HEK293 (cell line): ENCODE results near the gene ASPHD1.

Experiments used
- CTCF ChIA-PET: fragments of 350-600 bp; formaldehyde crosslinking; extraction: SDS; loops from one replicate; lab custom pipeline; 2021; ENCODE audit warnings: antibody characterized with exemption; lab: Yijun Ruan, JAX
- POLR2A ChIA-PET: fragments of 300-600 bp; formaldehyde crosslinking; extraction: SDS; loops from one replicate; lab custom pipeline; 2020; ENCODE audit warnings: antibody characterized with exemption, inconsistent platforms; lab: Yijun Ruan, JAX
- H3K27ac ChIP-seq: fragments of 200-500 bp; sonication (Bioruptor generic); 2 replicates; pipeline ENCODE4 v1.5.1; 2014; ENCODE audit warnings: low read depth, low read length, control low read depth, inconsistent platforms; ENCODE audit errors: extremely low read depth
- H3K36me3 ChIP-seq, 2 experiments: fragments of 200-500 bp in 1 of 2; sonication (Bioruptor generic) in 1 of 2; 1 replicate in 1 of 2; 2 replicates in 1 of 2; pipeline ENCODE4 v1.5.1; 2014 to 2017; ENCODE audit warnings: inconsistent platforms in 2 of 2, low read length in 2 of 2; ENCODE audit not compliant: control insufficient read depth in 2 of 2, insufficient read depth in 1 of 2
- H3K4me1 ChIP-seq: fragments of 200-500 bp; sonication (Bioruptor generic); 2 replicates; pipeline ENCODE4 v1.5.1; 2014; ENCODE audit warnings: mild to moderate bottlenecking, low read length, inconsistent platforms; ENCODE audit not compliant: control insufficient read depth, insufficient read depth
- H3K4me3 ChIP-seq: 2 replicates; pipeline ENCODE4 v1.5.1; 2011; ENCODE audit warnings: low read depth, mild to moderate bottlenecking, control low read depth, low read length, moderate library complexity
- H3K9me3 ChIP-seq: fragments of 200-500 bp; sonication (Bioruptor generic); 2 replicates; pipeline ENCODE4 v1.5.1; 2014; ENCODE audit warnings: low read depth, low read length, inconsistent platforms; ENCODE audit not compliant: control insufficient read depth, insufficient read depth
- GLIS1 ChIP-seq: fragments of 450-650 bp; formaldehyde crosslinking; IDR thresholded peaks from 2 replicates; pipeline ENCODE4 v1.5.1; 2016; ENCODE audit warnings: missing biosample characterization, missing genetic modification characterization
- GLIS2 ChIP-seq: fragments of 450-650 bp; formaldehyde crosslinking; IDR thresholded peaks from 2 replicates; pipeline ENCODE4 v1.5.1; 2016; ENCODE audit warnings: missing biosample characterization, missing genetic modification characterization
- HOXA7 ChIP-seq: sonication (generic); formaldehyde crosslinking; IDR thresholded peaks from 2 replicates; pipeline ENCODE4 v1.8.1; 2022; ENCODE audit warnings: missing genetic modification reagents, borderline replicate concordance
- IKZF3 ChIP-seq: fragments of 450-650 bp; IDR thresholded peaks from 2 replicates; pipeline ENCODE4 v1.5.0; 2018; ENCODE audit warnings: missing biosample characterization, mild to moderate bottlenecking, missing genetic modification characterization, moderate library complexity
- KLF10 ChIP-seq: fragments of 450-650 bp; IDR thresholded peaks from 2 replicates; pipeline ENCODE4 v1.5.1; 2018; ENCODE audit warnings: missing biosample characterization, mild to moderate bottlenecking, missing genetic modification characterization
- KLF16 ChIP-seq: fragments of 450-650 bp; formaldehyde crosslinking; IDR thresholded peaks from 2 replicates; pipeline ENCODE4 v1.5.1; 2017; ENCODE audit warnings: missing biosample characterization, missing genetic modification characterization
- KLF9 ChIP-seq: fragments of 450-650 bp; formaldehyde crosslinking; IDR thresholded peaks from 2 replicates; pipeline ENCODE4 v1.5.1; 2016; ENCODE audit warnings: missing biosample characterization, missing genetic modification characterization, low read depth
- OVOL3 ChIP-seq: fragments of 450-650 bp; formaldehyde crosslinking; IDR thresholded peaks from 2 replicates; pipeline ENCODE4 v1.5.1; 2016; ENCODE audit warnings: missing biosample characterization, missing genetic modification characterization
- PRDM10 ChIP-seq: fragments of 450-650 bp; formaldehyde crosslinking; IDR thresholded peaks from 2 replicates; pipeline ENCODE4 v1.5.1; 2016; ENCODE audit warnings: missing biosample characterization, missing genetic modification characterization
- PRDM4 ChIP-seq: fragments of 450-650 bp; formaldehyde crosslinking; IDR thresholded peaks from 2 replicates; pipeline ENCODE4 v1.5.1; 2017; ENCODE audit warnings: missing biosample characterization, missing genetic modification characterization
- SP7 ChIP-seq: fragments of 450-650 bp; formaldehyde crosslinking; IDR thresholded peaks from 2 replicates; pipeline ENCODE4 v1.5.1; 2016; ENCODE audit warnings: missing biosample characterization, missing genetic modification characterization
- YY2 ChIP-seq: fragments of 450-650 bp; formaldehyde crosslinking; IDR thresholded peaks from 2 replicates; pipeline ENCODE4 v1.5.1; 2016; ENCODE audit warnings: missing biosample characterization, missing genetic modification characterization
- ZBTB17 ChIP-seq: fragments of 450-650 bp; formaldehyde crosslinking; IDR thresholded peaks from 2 replicates; pipeline ENCODE4 v1.5.1; 2016; ENCODE audit warnings: missing biosample characterization, missing genetic modification characterization
- ZBTB48 ChIP-seq: fragments of 450-650 bp; formaldehyde crosslinking; IDR thresholded peaks from 2 replicates; pipeline ENCODE4 v1.5.1; 2016; ENCODE audit warnings: missing biosample characterization, missing genetic modification characterization
- ZBTB6 ChIP-seq: fragments of 450-650 bp; formaldehyde crosslinking; IDR thresholded peaks from 2 replicates; pipeline ENCODE4 v1.5.1; 2017; ENCODE audit warnings: missing biosample characterization, missing genetic modification characterization
- ZNF146 ChIP-seq: fragments of 450-650 bp; formaldehyde crosslinking; IDR thresholded peaks from 2 replicates; pipeline ENCODE4 v1.5.1; 2016; ENCODE audit warnings: missing biosample characterization, missing genetic modification characterization
- ZNF311 ChIP-seq: fragments of 450-650 bp; formaldehyde crosslinking; IDR thresholded peaks from 2 replicates; pipeline ENCODE4 v1.5.1; 2017; ENCODE audit warnings: missing biosample characterization, missing genetic modification characterization, borderline replicate concordance
- ZNF394 ChIP-seq: fragments of 450-650 bp; formaldehyde crosslinking; IDR thresholded peaks from 2 replicates; pipeline ENCODE4 v1.5.1; 2016; ENCODE audit warnings: missing biosample characterization, missing genetic modification characterization, mild to moderate bottlenecking, moderate library complexity, borderline replicate concordance
- ZNF398 ChIP-seq: fragments of 450-650 bp; formaldehyde crosslinking; IDR thresholded peaks from 2 replicates; pipeline ENCODE4 v1.5.1; 2017; ENCODE audit warnings: missing biosample characterization, missing genetic modification characterization
- ZNF449 ChIP-seq: fragments of 450-650 bp; formaldehyde crosslinking; IDR thresholded peaks from 2 replicates; pipeline ENCODE4 v1.5.1; 2017; ENCODE audit warnings: missing biosample characterization, mild to moderate bottlenecking, missing genetic modification characterization, moderate library complexity
- ZNF658 ChIP-seq: fragments of 450-650 bp; formaldehyde crosslinking; IDR thresholded peaks from 2 replicates; pipeline ENCODE4; 2016; ENCODE audit warnings: missing biosample characterization, missing genetic modification characterization
- ZNF843 ChIP-seq: fragments of 450-650 bp; formaldehyde crosslinking; IDR thresholded peaks from 2 replicates; pipeline ENCODE4 v1.5.1; 2016; ENCODE audit warnings: missing biosample characterization, missing genetic modification characterization

Gene ASPHD1

GRCh38 chr16:29898804-29899515 lies 1.3 kb upstream of the ASPHD1 start (continued):
- TF ChIP-seq ZBTB17 (tag by site-specific recombination) (peak; percentile 22; the same call in 1 of the 2 replicates), ZNF843 (no peak), KLF16 (tag by site-specific recombination) (0 out of 2 replicates have a peak, but pooled peaks have one; percentile 25), KLF9 (tag by site-specific recombination) (peak; percentile 92), ZBTB48 (tag by site-specific recombination) (no peak), ZNF394 (tag by site-specific recombination) (no peak), ZNF146 (tag by site-specific recombination) (0 out of 2 replicates have a peak, but pooled peaks have one; percentile 2), ZBTB6 (tag by site-specific recombination) (peak; percentile 85; the same call in 1 of the 2 replicates), ZNF398 (tag by site-specific recombination) (no peak), ZNF311 (tag by site-specific recombination) (no peak), ZNF449 (tag by site-specific recombination) (no peak), GLIS2 (tag by site-specific recombination) (no peak)

GRCh38 chr16:29899516-29900101 lies 679 bp upstream of the ASPHD1 start, which contains the start of gene SEZ6L2:
Gene SEZ6L2 (minus strand): TSS chr16:29899550. CDS start chr16:29899019, 531 bp downstream.
- CTCF ChIA-PET, result interaction anchor here (0.7 to 2.1 kb wide), 5 partner anchors 27 to 123 kb away, joined by 3 to 10 read pairs (median 3); partner anchors contain the start of gene PAGR1
- Histone ChIP-seq H3K4me1 (peaks cover 2% of the 10 kb centered on the region; the same call in 1 of the 2 replicates), H3K36me3 (no peaks in the 10 kb centered on the region), H3K4me3 (peak within 1 kb of the TSS; percentile 51), H3K27ac (no peak within 1 kb of the TSS), H3K9me3 (no peaks in the 10 kb centered on the region)
- POLR2A ChIA-PET, result interaction anchor here (0.5 to 2.2 kb wide), 21 partner anchors 9 to 107 kb away, joined by 3 to 13 read pairs (median 4); partner anchors contain the start of genes CDIPT, HIRIP3, MVP and TAOK2
- TF ChIP-seq OVOL3 (tag by site-specific recombination) (no peak), HOXA7 (CRISPR knock-in tag) (no peak), PRDM4 (tag by site-specific recombination) (peak; percentile 80), GLIS1 (tag by site-specific recombination) (peak; percentile 68), ZNF658 (tag by site-specific recombination) (no peak), KLF10 (tag by site-specific recombination) (no peak), PRDM10 (tag by site-specific recombination) (peak; percentile 95), SP7 (tag by site-specific recombination) (peak; percentile 73), YY2 (tag by site-specific recombination) (no peak), IKZF3 (peak; percentile 70)
